Left ventricle myocardium superior (tissue), 1 donor: ENCODE data around the gene GABRB3. TPM values are rescaled to one million over a fixed set of nuclear protein-coding genes. Genes with fewer than 3 reads are reported as not detected.

Experiments used
- total RNA-seq: library from RNA; stranded (reverse); fragmentation: NEBNext Ultra II Directional; extraction: Animal tissue kit (Norgen Biotek cat#: 25700); gene quantifications from one replicate; pipeline ENCODE4 v1.2.1, GENCODE V29; 2021
- donor health status: DM: no; HTN: yes; CAD: no; lungs with severe emphysema.

GABRB3 gene
- total RNA-seq, 1 donor from 2014 or later = 4.5 TPM

Other genes with a start within 250 kb of the GABRB3 start
- not detected for gene GABRA5, start 94.0 kb upstream of the GABRB3 start, total RNA-seq
- gene GABRG3, start 198.1 kb upstream of the GABRB3 start, total RNA-seq = not detected